Measurements from ENCODE around the gene JSRP1. TPM values are rescaled to one million over a fixed set of nuclear protein-coding genes. Genes with fewer than 3 reads are reported as not detected.

JSRP1 gene
- total and polyA plus RNA-seq, 7 donors = 0.36 to 1.6 (median 1.0) TPM; not detected in 4

DNA sequence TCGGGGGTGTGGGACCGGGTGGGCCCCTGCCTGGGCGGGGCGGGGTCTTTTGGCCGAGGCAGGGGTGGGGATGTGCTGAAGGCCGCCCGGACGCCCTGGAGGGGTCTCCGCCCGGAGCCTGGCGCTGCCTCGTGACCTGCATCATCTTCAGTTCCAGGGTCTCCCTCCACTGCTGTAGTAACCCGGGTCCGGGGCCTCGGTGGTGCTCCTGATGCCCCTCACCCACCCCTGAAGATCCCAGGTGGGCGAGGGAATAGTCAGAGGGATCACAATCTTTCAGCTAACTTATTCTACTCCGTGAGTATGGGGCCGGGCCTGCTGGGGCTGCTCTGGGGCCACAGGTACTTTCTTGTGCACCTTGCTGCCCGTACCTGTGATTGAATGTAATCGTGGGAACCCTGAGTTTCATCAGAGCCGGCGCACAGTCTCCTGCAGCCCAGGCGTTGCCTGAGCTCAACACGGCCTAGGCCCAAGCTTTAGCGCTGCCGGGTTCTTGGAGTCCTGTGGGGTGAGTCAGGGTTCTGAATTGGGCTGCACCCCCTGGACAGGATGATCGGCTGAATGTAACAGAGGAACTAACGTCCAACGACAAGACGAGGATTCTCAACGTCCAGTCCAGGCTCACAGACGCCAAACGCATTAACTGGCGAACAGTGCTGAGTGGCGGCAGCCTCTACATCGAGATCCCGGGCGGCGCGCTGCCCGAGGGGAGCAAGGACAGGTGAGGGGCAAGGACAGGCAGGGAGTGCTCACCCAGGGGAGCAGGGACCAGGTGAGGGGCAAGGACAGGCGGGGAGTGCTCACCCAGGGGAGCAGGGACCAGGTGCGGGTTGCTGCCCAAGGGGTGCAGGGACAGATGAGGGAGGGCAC lies 15.3 kb upstream of the JSRP1 start:
- no peak for DNase-seq
- no peaks in the 10 kb centered on the region for H3K27me3 ChIP-seq
- TF ChIP-seq EP300 (IDR thresholded peaks at IDR 0.05) (no peak), POLR2A (IDR thresholded peaks at IDR 0.05) (no peak), CTCF (IDR thresholded peaks at IDR 0.05) (no peak), POLR2AphosphoS5 (IDR thresholded peaks at IDR 0.05) (no peak)
- peaks cover 0 to 69% (median 63%) of the 10 kb centered on the region in 4 donors for H3K4me1 ChIP-seq
- no peaks in the 10 kb centered on the region for H3K9me3 ChIP-seq
- intact Hi-C loops (cut with DNase I) = loop anchor here (2.0 to 5.0 kb wide), 2 partner anchors 23 to 56 kb away; partner anchors contain the start of genes LSM7 and SPPL2B
- H3K4me3 ChIP-seq = peak overlapping the region; percentile 68 to 97 (median 92)
- WGBS, 2 donors = 23 to 26% methylated on average over 43 of the region's 43 CpGs
- peaks cover 4 to 30% (median 13%) of the 10 kb centered on the region in 4 donors for H3K36me3 ChIP-seq
- H3K27ac ChIP-seq = peak overlapping the region; percentile 98 to 99 (median 98)

DNA sequence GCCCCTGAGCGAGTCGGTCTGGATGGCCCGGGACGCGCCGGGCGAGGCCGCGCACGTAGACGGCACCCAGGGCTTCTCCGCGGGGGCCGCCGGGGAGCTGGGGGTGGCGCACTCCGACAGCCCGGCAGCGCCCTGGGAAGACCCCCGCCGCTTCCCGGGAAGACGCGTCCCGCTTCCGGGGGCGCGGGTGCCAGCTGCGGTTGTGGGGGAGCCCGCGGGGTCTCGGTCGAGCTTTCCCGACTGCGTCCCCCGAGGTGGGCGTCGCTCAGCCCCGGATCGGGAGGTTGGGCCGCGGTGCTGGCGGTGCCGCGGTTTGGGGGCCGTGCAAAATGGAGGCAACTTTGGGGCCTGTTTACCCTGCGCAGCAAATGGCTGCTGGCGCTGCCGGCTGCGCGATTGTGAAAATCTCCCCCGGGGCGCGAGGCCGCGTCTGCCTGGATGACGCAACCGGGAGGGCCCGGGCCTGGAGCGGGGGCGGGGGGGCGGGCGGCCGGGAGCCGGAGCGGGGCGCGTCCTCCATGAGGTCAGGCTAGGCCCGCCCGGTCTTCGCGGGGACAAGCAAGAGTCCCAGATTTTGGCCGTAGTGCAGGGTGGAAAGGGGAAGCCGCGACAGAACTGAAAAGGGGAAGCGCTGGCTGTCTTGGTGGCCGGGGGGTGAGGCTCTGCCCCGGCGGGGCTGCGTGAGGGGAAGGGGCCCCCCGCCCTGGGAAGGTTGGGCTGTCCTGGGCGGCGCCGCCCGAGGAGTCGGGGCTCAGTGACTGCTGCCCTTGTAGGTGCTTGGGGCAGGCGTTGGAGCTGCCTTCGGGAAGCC lies 14.4 kb upstream of the JSRP1 start:
- DNase-seq = peak; percentile 95
- intact Hi-C loops (cut with DNase I) = loop anchor here (2.0 to 5.0 kb wide), 2 partner anchors 24 to 57 kb away; partner anchors contain the start of genes LSM7 and SPPL2B
- peaks cover 0 to 21% (median 13%) of the 10 kb centered on the region in 4 donors for H3K36me3 ChIP-seq
- H3K27ac ChIP-seq = peak overlapping the region; percentile 98 to 99 (median 98)
- H3K4me1 ChIP-seq = peaks cover 0 to 64% (median 60%) of the 10 kb centered on the region in 4 donors
- H3K9me3 ChIP-seq = no peaks in the 10 kb centered on the region
- TF ChIP-seq POLR2A (IDR thresholded peaks at IDR 0.05) (peak; percentile 52 to 79), EP300 (IDR thresholded peaks at IDR 0.05) (peak in 1 of 4 donors; percentile 22), POLR2AphosphoS5 (IDR thresholded peaks at IDR 0.05) (peak; percentile 90 to 97 (median 95)), CTCF (IDR thresholded peaks at IDR 0.05) (no peak)
- peak overlapping the region; percentile 68 to 97 (median 92) for H3K4me3 ChIP-seq
- H3K27me3 ChIP-seq = no peaks in the 10 kb centered on the region
- 0 to 1% methylated on average over 88 of the region's 88 CpGs for WGBS, 2 donors

DNA sequence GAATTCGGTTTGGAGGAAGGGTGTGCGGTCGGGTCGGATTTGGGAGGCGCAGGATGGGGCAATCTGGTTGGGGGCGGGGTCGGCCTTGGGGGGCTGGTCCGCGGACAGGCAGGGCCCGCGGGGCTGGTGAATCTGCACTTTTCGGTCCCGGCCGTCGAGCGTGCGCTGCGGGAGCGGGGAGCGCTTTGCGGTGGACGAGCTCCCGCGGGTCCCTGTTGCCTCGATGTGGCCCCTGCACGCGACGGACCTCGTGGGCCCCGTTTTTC lies 13.9 kb upstream of the JSRP1 start:
- Histone ChIP-seq H3K4me3 (peak overlapping the region; percentile 68 to 97 (median 92)), H3K27me3 (no peaks in the 10 kb centered on the region), H3K4me1 (peaks cover 0 to 58% (median 55%) of the 10 kb centered on the region in 4 donors), H3K36me3 (peaks cover 0 to 19% (median 13%) of the 10 kb centered on the region in 4 donors), H3K27ac (peak overlapping the region; percentile 98 to 99 (median 98)), H3K9me3 (no peaks in the 10 kb centered on the region)
- TF ChIP-seq EP300 (IDR thresholded peaks at IDR 0.05) = no peak
- TF ChIP-seq CTCF (IDR thresholded peaks at IDR 0.05) = no peak
- no peak for TF ChIP-seq POLR2A (IDR thresholded peaks at IDR 0.05)
- TF ChIP-seq POLR2AphosphoS5 (IDR thresholded peaks at IDR 0.05) = no peak
- 0% methylated on average over 30 of the region's 30 CpGs for WGBS, 2 donors
- peak; percentile 85 for DNase-seq
- intact Hi-C loops (cut with DNase I) = loop anchor here (2.0 to 5.0 kb wide), 2 partner anchors 25 to 57 kb away; partner anchors contain the start of genes LSM7 and SPPL2B

- peak in 2 of 4 experiments; percentile 5 to 39 for TF ChIP-seq CTCF (IDR thresholded peaks at IDR 0.05)
- peak; percentile 100 for TF ChIP-seq POLR2A (IDR thresholded peaks at IDR 0.05)
- peak; percentile 100 for TF ChIP-seq POLR2AphosphoS5 (IDR thresholded peaks at IDR 0.05)
- TF ChIP-seq EP300 (IDR thresholded peaks at IDR 0.05) = no peak
- peak; percentile 99 for DNase-seq
- intact Hi-C loops (cut with DNase I) = loop anchor here (1.0 to 5.0 kb wide), 4 partner anchors 25 to 106 kb away; partner anchors contain the start of genes DOT1L, LSM7, PLEKHJ1 and SF3A2
- no peaks in the 10 kb centered on the region for H3K9me3 ChIP-seq
- peak overlapping the region; percentile 68 to 97 (median 92) for H3K4me3 ChIP-seq
- peak overlapping the region; percentile 98 to 99 (median 98) for H3K27ac ChIP-seq
- 0 to 1% methylated on average over 103 of the region's 103 CpGs for WGBS, 2 donors
- no peaks in the 10 kb centered on the region for H3K27me3 ChIP-seq
- peaks cover 0 to 55% (median 51%) of the 10 kb centered on the region in 4 donors for H3K4me1 ChIP-seq
- peaks cover 0 to 19% (median 13%) of the 10 kb centered on the region in 4 donors for H3K36me3 ChIP-seq
Observed at GRCh38 chr19:2269244-2270156, 13.3 kb upstream of the JSRP1 start.

Data from sigmoid colon (tissue), 7 donors.